Measurements from ENCODE around the gene C3orf62. TPM values are rescaled to one million over a fixed set of nuclear protein-coding genes. Genes with fewer than 3 reads are reported as not detected.

Gene C3orf62
- total RNA-seq, 2 donors from 2014 or later, result 5.4 to 15.0 TPM

DNA sequence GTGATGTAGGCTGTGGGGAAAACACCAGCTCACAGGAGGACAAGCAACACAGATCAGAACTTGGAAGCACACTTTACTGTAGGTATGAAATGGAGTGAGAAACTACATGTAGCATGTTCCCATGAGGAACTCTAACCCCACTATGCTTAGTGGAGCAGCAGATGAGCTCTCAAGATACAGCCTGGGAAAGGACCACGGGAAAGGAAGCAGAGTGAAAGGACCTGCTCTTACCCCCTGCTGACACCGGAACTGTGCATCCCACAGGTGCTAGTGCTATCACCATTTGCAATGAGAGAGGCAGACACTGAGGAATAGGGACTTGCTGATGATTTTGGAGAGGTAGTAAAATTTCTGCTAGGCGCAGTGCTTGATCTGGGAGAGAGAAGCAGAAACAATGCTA is 34.3 kb upstream of the C3orf62 start:
- peaks cover 0 to 7% of the 10 kb centered on the region in 2 donors for H3K4me1 ChIP-seq (ENCODE audit: control insufficient read depth in 1 of 2, low read depth in 2 of 2)
- no peak for DNase-seq (ENCODE audit: low spot score)
- H3K27me3 ChIP-seq (replicated peaks; ENCODE audit: insufficient read depth), result no peaks in the 10 kb centered on the region
- H3K4me3 ChIP-seq, result no peak overlapping the region
- TF ChIP-seq, protein P1, sequence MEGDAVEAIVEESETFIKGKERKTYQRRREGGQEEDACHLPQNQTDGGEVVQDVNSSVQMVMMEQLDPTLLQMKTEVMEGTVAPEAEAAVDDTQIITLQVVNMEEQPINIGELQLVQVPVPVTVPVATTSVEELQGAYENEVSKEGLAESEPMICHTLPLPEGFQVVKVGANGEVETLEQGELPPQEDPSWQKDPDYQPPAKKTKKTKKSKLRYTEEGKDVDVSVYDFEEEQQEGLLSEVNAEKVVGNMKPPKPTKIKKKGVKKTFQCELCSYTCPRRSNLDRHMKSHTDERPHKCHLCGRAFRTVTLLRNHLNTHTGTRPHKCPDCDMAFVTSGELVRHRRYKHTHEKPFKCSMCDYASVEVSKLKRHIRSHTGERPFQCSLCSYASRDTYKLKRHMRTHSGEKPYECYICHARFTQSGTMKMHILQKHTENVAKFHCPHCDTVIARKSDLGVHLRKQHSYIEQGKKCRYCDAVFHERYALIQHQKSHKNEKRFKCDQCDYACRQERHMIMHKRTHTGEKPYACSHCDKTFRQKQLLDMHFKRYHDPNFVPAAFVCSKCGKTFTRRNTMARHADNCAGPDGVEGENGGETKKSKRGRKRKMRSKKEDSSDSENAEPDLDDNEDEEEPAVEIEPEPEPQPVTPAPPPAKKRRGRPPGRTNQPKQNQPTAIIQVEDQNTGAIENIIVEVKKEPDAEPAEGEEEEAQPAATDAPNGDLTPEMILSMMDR (IDR thresholded peaks at IDR 0.05), result no peak
- H3K36me3 ChIP-seq, result peaks cover 36% of the 10 kb centered on the region
- no peaks in the 10 kb centered on the region for H3K9me3 ChIP-seq
- no peak overlapping the region for H3K27ac ChIP-seq
- no peak for ATAC-seq (ENCODE audit: insufficient number of reproducible peaks, low FRiP score, low read depth)

DNA sequence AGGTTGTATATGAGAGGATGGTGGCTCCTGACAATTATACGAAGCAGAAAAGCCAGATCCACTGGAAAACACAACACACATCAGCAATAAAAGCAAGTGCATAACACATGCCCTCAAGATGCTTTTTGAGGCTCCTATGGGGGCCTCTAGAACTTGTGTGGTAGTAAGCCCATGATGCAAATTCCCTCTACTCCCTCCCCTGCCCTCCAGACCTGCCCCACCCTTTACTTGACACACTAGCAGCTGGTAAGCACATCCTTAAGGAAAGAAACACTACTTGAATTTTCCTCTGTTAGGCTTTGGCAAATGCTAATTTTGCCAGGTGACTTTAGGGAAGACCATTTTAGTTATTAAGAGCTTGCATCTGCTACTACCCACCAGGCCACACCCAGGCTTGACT is 33.6 kb upstream of the C3orf62 start:
- TF ChIP-seq, protein P1 (IDR thresholded peaks at IDR 0.05), result no peak
- no peak overlapping the region for H3K27ac ChIP-seq
- H3K9me3 ChIP-seq, result no peaks in the 10 kb centered on the region
- DNase-seq (ENCODE audit: low spot score) (no peak), ATAC-seq (ENCODE audit: insufficient number of reproducible peaks, low FRiP score, low read depth) (no peak)
- H3K27me3 ChIP-seq (replicated peaks; ENCODE audit: insufficient read depth), result no peaks in the 10 kb centered on the region
- H3K4me1 ChIP-seq (ENCODE audit: control insufficient read depth in 1 of 2, low read depth in 2 of 2), result peaks cover 0 to 7% of the 10 kb centered on the region in 2 donors
- no peak overlapping the region for H3K4me3 ChIP-seq
- peaks cover 36% of the 10 kb centered on the region for H3K36me3 ChIP-seq

DNA sequence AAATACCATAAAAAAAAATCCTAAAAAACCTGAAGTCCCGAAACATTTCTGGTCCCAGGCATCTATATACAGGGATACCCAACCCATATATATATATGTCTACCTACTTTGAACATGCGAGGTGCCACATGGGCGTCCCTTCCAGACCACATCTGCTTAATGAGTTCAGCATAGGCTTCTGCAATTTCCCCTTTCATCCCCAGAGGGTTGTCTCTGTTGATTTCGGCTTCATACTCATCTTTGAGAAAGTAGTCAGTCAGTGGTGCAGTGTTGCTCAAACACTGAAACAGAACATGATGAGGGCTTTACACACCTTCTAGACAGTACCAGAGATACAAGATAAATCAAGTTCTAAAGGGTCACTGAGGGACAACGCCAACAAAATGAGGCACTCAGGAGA is 28.6 kb upstream of the C3orf62 start:
- no peak for ATAC-seq (ENCODE audit: insufficient number of reproducible peaks, low FRiP score, low read depth)
- H3K4me3 ChIP-seq, result no peak overlapping the region
- H3K9me3 ChIP-seq, result no peaks in the 10 kb centered on the region
- peaks cover 41% of the 10 kb centered on the region for H3K36me3 ChIP-seq
- no peaks in the 10 kb centered on the region for H3K27me3 ChIP-seq (replicated peaks; ENCODE audit: insufficient read depth)
- TF ChIP-seq, protein P1 (IDR thresholded peaks at IDR 0.05), result no peak
- no peak overlapping the region for H3K27ac ChIP-seq
- DNase-seq (ENCODE audit: low spot score), result no peak
- no peaks in the 10 kb centered on the region for H3K4me1 ChIP-seq (ENCODE audit: control insufficient read depth in 1 of 2, low read depth in 2 of 2)

DNA sequence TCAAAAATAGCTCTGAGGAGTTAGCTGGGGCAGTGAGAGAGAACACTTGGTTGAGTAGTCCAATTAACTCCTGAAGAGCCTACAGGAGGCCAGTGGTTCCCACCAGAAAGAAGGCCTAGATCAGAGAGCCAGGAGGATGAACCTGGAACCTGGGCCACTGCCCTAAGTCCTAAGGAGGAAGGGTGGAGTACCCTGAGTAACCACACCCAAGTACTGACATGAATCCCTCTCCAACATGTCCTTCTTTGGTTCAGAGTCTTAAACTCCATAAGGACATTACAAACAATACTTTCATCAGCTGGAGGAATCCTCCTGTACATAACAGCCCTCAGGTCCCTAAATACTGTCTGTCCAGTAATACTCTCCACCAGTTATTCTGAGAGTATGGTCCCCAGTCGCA is 25.6 kb upstream of the C3orf62 start:
- TF ChIP-seq, protein P1 (IDR thresholded peaks at IDR 0.05), result no peak
- no peak for ATAC-seq (ENCODE audit: insufficient number of reproducible peaks, low FRiP score, low read depth)
- no peak for DNase-seq (ENCODE audit: low spot score)
- no peaks in the 10 kb centered on the region for H3K9me3 ChIP-seq
- no peak overlapping the region for H3K27ac ChIP-seq
- H3K27me3 ChIP-seq (replicated peaks; ENCODE audit: insufficient read depth), result no peaks in the 10 kb centered on the region
- H3K4me3 ChIP-seq, result no peak overlapping the region
- peaks cover 54% of the 10 kb centered on the region for H3K36me3 ChIP-seq
- H3K4me1 ChIP-seq (ENCODE audit: control insufficient read depth in 1 of 2, low read depth in 2 of 2), result peaks cover 0 to 3% of the 10 kb centered on the region in 2 donors

DNA sequence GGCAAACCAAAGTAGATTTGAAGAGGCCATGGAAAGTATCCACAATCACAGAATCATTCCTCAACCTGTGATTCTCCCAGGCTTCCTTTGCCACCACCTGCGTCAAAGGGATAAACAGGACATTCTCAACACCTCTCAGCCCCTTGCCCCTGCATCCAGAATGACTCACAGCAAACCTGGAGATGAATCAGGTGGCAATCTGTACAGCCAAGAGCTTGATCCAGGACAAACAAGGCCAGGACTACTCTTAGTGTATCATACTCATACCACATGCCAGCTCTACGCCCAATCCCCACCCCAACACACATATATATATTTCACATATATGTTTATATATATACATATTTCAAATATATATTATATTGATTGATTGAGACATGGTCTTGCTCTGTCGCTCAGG is 23.6 kb upstream of the C3orf62 start:
- ATAC-seq (ENCODE audit: insufficient number of reproducible peaks, low FRiP score, low read depth), result no peak
- no peak for DNase-seq (ENCODE audit: low spot score)
- Histone ChIP-seq H3K4me3 (no peak overlapping the region), H3K9me3 (no peaks in the 10 kb centered on the region), H3K27ac (no peak overlapping the region), H3K4me1 (ENCODE audit: control insufficient read depth in 1 of 2, low read depth in 2 of 2) (peaks cover 7 to 18% of the 10 kb centered on the region in 2 donors), H3K27me3 (replicated peaks; ENCODE audit: insufficient read depth) (no peaks in the 10 kb centered on the region), H3K36me3 (peaks cover 50% of the 10 kb centered on the region)
- TF ChIP-seq, protein P1 (IDR thresholded peaks at IDR 0.05), result no peak

Measured in thoracic aorta (tissue), 2 donors.